ENCODE data around the gene MTURN.
A peak's percentile ranks its signal among the peaks of the same experiment; 100 is the strongest.

The MTURN gene

GRCh38 chr7:30139836-30140384 is 5.1 kb downstream of the MTURN start:
- Histone ChIP-seq H2AFZ (ENCODE audit: low read length) (no peak overlapping the region), H3K27ac (ENCODE audit: low read length) (no peak overlapping the region), H3K9me3 (replicated peaks; ENCODE audit: insufficient read depth, low read length) (no peaks in the 10 kb centered on the region)

GRCh38 chr7:30140456-30140855 is 5.7 kb downstream of the MTURN start:
- Histone ChIP-seq H3K4me3 (ENCODE audit: low read length) (no peak overlapping the region), H3K4me1 (ENCODE audit: low read length) (peaks cover 8% of the 10 kb centered on the region; the same call in 1 of the 2 replicates), H3K9me2 (replicated peaks; ENCODE audit: insufficient read depth, low read length) (no peaks in the 10 kb centered on the region), H3F3A (ENCODE audit: insufficient read depth, low read length) (peaks cover 4% of the 10 kb centered on the region; the same call in 1 of the 2 replicates), H3K9me3 (replicated peaks; ENCODE audit: insufficient read depth, low read length) (no peaks in the 10 kb centered on the region), H2AFZ (ENCODE audit: low read length) (no peak overlapping the region), H3K4me2 (ENCODE audit: low read depth, low read length) (no peak overlapping the region), H3K36me3 (replicated peaks; ENCODE audit: insufficient read depth, low read length) (no peaks in the 10 kb centered on the region), H3K9ac (ENCODE audit: low read length) (no peak overlapping the region), H4K20me1 (ENCODE audit: insufficient read depth, low read length) (no peaks in the 10 kb centered on the region), H3K79me2 (ENCODE audit: low read length) (peaks cover 4% of the 10 kb centered on the region; the same call in 1 of the 2 replicates), H3K27me3 (replicated peaks; ENCODE audit: insufficient read depth, low read length) (no peaks in the 10 kb centered on the region), H3K27ac (ENCODE audit: low read length) (no peak overlapping the region)
- TF ChIP-seq CTCF (IDR thresholded peaks at IDR 0.05; ENCODE audit: low read length) (no peak), EZH2 (optimal IDR thresholded peaks at IDR 0.05; ENCODE audit: low read depth, low read length) (no peak), EZH2phosphoT487 (IDR thresholded peaks at IDR 0.05; ENCODE audit: low read length) (no peak)
- DNase-seq, result no peak

More at GRCh38 chr7:30139836-30140384, 5.1 kb downstream of the MTURN start:
- no peaks in the 10 kb centered on the region for H3K27me3 ChIP-seq (replicated peaks; ENCODE audit: insufficient read depth, low read length)
- TF ChIP-seq CTCF (IDR thresholded peaks at IDR 0.05; ENCODE audit: low read length) (no peak), EZH2 (optimal IDR thresholded peaks at IDR 0.05; ENCODE audit: low read depth, low read length) (no peak), EZH2phosphoT487 (IDR thresholded peaks at IDR 0.05; ENCODE audit: low read length) (no peak)
- no peaks in the 10 kb centered on the region for H4K20me1 ChIP-seq (ENCODE audit: insufficient read depth, low read length)
- no peak overlapping the region for H3K4me2 ChIP-seq (ENCODE audit: low read depth, low read length)
- peaks cover 4% of the 10 kb centered on the region; the same call in 1 of the 2 replicates for H3K79me2 ChIP-seq (ENCODE audit: low read length)
- H3K9ac ChIP-seq (ENCODE audit: low read length), result no peak overlapping the region
- no peak overlapping the region for H3K4me3 ChIP-seq (ENCODE audit: low read length)
- H3K9me2 ChIP-seq (replicated peaks; ENCODE audit: insufficient read depth, low read length), result no peaks in the 10 kb centered on the region
- no peaks in the 10 kb centered on the region for H3K36me3 ChIP-seq (replicated peaks; ENCODE audit: insufficient read depth, low read length)
- DNase-seq, result no peak
- peaks cover 4% of the 10 kb centered on the region; the same call in 1 of the 2 replicates for H3F3A ChIP-seq (ENCODE audit: insufficient read depth, low read length)
- peaks cover 8% of the 10 kb centered on the region; the same call in 1 of the 2 replicates for H3K4me1 ChIP-seq (ENCODE audit: low read length)

- Histone ChIP-seq H3F3A (ENCODE audit: insufficient read depth, low read length) (no peaks in the 10 kb centered on the region), H3K9me3 (replicated peaks; ENCODE audit: insufficient read depth, low read length) (no peaks in the 10 kb centered on the region), H2AFZ (ENCODE audit: low read length) (no peak overlapping the region), H3K4me1 (ENCODE audit: low read length) (peaks cover 8% of the 10 kb centered on the region; the same call in 1 of the 2 replicates), H3K9ac (ENCODE audit: low read length) (no peak overlapping the region), H3K79me2 (ENCODE audit: low read length) (no peaks in the 10 kb centered on the region), H3K9me2 (replicated peaks; ENCODE audit: insufficient read depth, low read length) (no peaks in the 10 kb centered on the region), H3K4me2 (ENCODE audit: low read depth, low read length) (0 out of 2 replicates have a peak overlapping the region, but pooled peaks have one; percentile 2), H3K27ac (ENCODE audit: low read length) (no peak overlapping the region), H3K27me3 (replicated peaks; ENCODE audit: insufficient read depth, low read length) (no peaks in the 10 kb centered on the region), H3K4me3 (ENCODE audit: low read length) (no peak overlapping the region), H3K36me3 (replicated peaks; ENCODE audit: insufficient read depth, low read length) (no peaks in the 10 kb centered on the region), H4K20me1 (ENCODE audit: insufficient read depth, low read length) (no peaks in the 10 kb centered on the region)
- TF ChIP-seq EZH2phosphoT487 (IDR thresholded peaks at IDR 0.05; ENCODE audit: low read length) (no peak), CTCF (IDR thresholded peaks at IDR 0.05; ENCODE audit: low read length) (no peak), EZH2 (optimal IDR thresholded peaks at IDR 0.05; ENCODE audit: low read depth, low read length) (no peak)
- DNase-seq, result no peak
Measured at GRCh38 chr7:30142710-30143109, 7.9 kb downstream of the MTURN start.

Measured in MM.1S (cell line).